Lower lobe of right lung (tissue), 2 donors: ENCODE results near the gene RUVBL1. TPM values are rescaled to one million over a fixed set of nuclear protein-coding genes. Genes with fewer than 3 reads are reported as not detected.

Experiments
- ATAC-seq, 2 donors: fragments of 200-7000 bp; cut with Tn5 transposase; one replicate each; pipeline ENCODE4 v1.9.1; 2020 to 2022; ENCODE audit warnings: mild to moderate bottlenecking in 2 of 2, moderate library complexity in 2 of 2
- DNase-seq: peaks from one replicate; pipeline ENCODE4 v3.0.0-alpha.2; 2020
- H3K27ac ChIP-seq: fragments of 200-600 bp; one replicate; pipeline ENCODE4 v1.8.0; 2022
- H3K27me3 ChIP-seq: fragments of 200-600 bp; one replicate; pipeline ENCODE4 v1.8.0; 2022; ENCODE audit warnings: low read depth
- H3K36me3 ChIP-seq: fragments of 200-600 bp; one replicate; pipeline ENCODE4 v1.8.0; 2022; ENCODE audit warnings: mild to moderate bottlenecking
- H3K4me1 ChIP-seq: fragments of 200-600 bp; one replicate; pipeline ENCODE4 v1.8.0; 2022
- H3K4me3 ChIP-seq: fragments of 200-600 bp; one replicate; pipeline ENCODE4 v1.8.0; 2022; ENCODE audit warnings: mild to moderate bottlenecking
- H3K9me3 ChIP-seq: fragments of 200-600 bp; one replicate; pipeline ENCODE4 v1.8.0; 2022
- intact Hi-C: fragments of 100-400 bp; cut with DNase I; formaldehyde crosslinking; loops from one replicate; pipeline ENCODE4 v1.11.0; 2022
- total RNA-seq: library from RNA; stranded (reverse); fragmentation: NEBNext Ultra II Directional; extraction: Animal tissue kit (Norgen Biotek cat#: 25700); gene quantifications from one replicate; pipeline ENCODE4 v1.2.1, GENCODE V29; 2021
- TF ChIP-seq, protein P1 (sequence below): fragments of 200-600 bp; IDR thresholded peaks from one replicate; pipeline ENCODE4 v1.8.0; 2022; ENCODE audit warnings: antibody characterized with exemption, mild to moderate bottlenecking
- donor health status: DM: no; HTN: yes; CAD: no; lungs with severe emphysema.

The RUVBL1 gene
- total RNA-seq, 1 donor from 2014 or later = 21.4 TPM

- TF ChIP-seq, protein P1, sequence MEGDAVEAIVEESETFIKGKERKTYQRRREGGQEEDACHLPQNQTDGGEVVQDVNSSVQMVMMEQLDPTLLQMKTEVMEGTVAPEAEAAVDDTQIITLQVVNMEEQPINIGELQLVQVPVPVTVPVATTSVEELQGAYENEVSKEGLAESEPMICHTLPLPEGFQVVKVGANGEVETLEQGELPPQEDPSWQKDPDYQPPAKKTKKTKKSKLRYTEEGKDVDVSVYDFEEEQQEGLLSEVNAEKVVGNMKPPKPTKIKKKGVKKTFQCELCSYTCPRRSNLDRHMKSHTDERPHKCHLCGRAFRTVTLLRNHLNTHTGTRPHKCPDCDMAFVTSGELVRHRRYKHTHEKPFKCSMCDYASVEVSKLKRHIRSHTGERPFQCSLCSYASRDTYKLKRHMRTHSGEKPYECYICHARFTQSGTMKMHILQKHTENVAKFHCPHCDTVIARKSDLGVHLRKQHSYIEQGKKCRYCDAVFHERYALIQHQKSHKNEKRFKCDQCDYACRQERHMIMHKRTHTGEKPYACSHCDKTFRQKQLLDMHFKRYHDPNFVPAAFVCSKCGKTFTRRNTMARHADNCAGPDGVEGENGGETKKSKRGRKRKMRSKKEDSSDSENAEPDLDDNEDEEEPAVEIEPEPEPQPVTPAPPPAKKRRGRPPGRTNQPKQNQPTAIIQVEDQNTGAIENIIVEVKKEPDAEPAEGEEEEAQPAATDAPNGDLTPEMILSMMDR = no peak
- no peaks in the 10 kb centered on the region for H3K9me3 ChIP-seq
- no peaks in the 10 kb centered on the region for H3K27me3 ChIP-seq
- DNase-seq = no peak
- no peak overlapping the region for H3K27ac ChIP-seq
- H3K4me3 ChIP-seq = no peak overlapping the region
- no peaks in the 10 kb centered on the region for H3K4me1 ChIP-seq
- intact Hi-C loops = no loop called here
- no peak for ATAC-seq
- peaks cover 39% of the 10 kb centered on the region for H3K36me3 ChIP-seq
Measured at GRCh38 chr3:128089135-128089534, 34.5 kb downstream of the RUVBL1 start.

DNA sequence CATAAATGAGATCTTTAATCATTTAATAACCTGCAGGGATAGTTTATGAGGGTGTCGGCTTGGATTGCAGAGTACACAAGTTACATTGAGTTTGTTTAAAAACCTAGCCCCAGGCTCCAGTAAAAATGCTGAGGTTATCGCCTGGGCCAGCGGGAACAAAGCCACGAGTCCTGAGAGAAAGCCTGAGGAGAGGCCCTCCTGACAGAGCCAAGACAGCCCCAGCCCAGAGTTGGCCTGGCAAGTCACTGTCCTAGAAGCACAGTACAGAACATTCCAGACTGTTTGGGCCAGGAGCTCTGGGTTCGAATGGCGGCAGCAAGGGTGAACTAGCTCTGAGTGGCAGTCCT lies 39.0 kb downstream of the RUVBL1 start:
- no peak for ATAC-seq
- no peaks in the 10 kb centered on the region for H3K27me3 ChIP-seq
- no peak for DNase-seq
- H3K4me1 ChIP-seq = no peaks in the 10 kb centered on the region
- TF ChIP-seq, protein P1 = no peak
- H3K27ac ChIP-seq = no peak overlapping the region
- no peaks in the 10 kb centered on the region for H3K9me3 ChIP-seq
- no peak overlapping the region for H3K4me3 ChIP-seq
- peaks cover 63% of the 10 kb centered on the region for H3K36me3 ChIP-seq
- intact Hi-C loops = no loop called here

DNA sequence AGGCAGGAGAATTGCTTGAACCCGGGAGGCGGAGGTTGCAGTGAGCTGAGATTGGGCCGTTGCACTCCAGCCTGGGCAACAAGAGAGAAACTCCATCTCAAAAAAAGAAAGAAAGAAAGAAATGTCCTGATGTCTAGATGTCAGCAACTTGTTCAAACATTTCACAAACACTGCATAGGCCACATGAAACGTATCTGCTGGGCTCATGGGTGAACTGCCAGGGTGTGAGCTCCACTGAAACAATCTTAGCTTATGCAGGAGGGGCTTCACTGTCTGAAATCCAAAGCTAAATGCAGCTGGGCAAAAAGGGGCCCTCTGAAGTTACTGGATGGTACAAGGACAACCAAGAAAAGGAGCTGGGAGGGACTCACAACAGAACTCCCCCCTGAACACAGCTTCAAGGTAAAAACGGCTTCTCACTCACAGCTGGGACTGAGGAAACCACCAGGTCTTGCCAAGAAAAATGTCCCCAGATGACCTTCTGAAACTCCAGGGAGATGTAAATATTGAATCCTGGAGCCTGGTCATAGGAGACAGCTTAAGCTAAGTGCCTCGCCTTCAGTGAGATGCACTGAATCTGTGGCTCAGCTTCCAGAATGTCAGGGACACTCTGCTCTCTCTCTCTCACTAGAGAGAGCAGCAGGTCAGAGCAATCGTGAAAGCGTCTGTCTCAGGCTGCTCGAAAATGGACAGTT lies 39.5 kb downstream of the RUVBL1 start:
- no peak for DNase-seq
- H3K4me3 ChIP-seq = no peak overlapping the region
- no peaks in the 10 kb centered on the region for H3K9me3 ChIP-seq
- H3K27ac ChIP-seq = no peak overlapping the region
- TF ChIP-seq, protein P1 = no peak
- intact Hi-C loops = no loop called here
- no peaks in the 10 kb centered on the region for H3K27me3 ChIP-seq
- ATAC-seq = no peak
- H3K4me1 ChIP-seq = no peaks in the 10 kb centered on the region
- peaks cover 64% of the 10 kb centered on the region for H3K36me3 ChIP-seq

GRCh38 chr3:128083396-128083795 lies 40.2 kb downstream of the RUVBL1 start:
- intact Hi-C loops = no loop called here
- ATAC-seq (no peak), DNase-seq (no peak)
- Histone ChIP-seq H3K9me3 (no peaks in the 10 kb centered on the region), H3K27ac (no peak overlapping the region), H3K4me3 (no peak overlapping the region), H3K27me3 (no peaks in the 10 kb centered on the region), H3K36me3 (peaks cover 64% of the 10 kb centered on the region), H3K4me1 (no peaks in the 10 kb centered on the region)
- TF ChIP-seq, protein P1 = no peak

- H3K4me1 ChIP-seq = no peaks in the 10 kb centered on the region
- DNase-seq (no peak), ATAC-seq (no peak)
- intact Hi-C loops = no loop called here
- TF ChIP-seq, protein P1 = no peak
- H3K27ac ChIP-seq = no peak overlapping the region
- no peaks in the 10 kb centered on the region for H3K9me3 ChIP-seq
- no peaks in the 10 kb centered on the region for H3K27me3 ChIP-seq
- no peak overlapping the region for H3K4me3 ChIP-seq
- peaks cover 62% of the 10 kb centered on the region for H3K36me3 ChIP-seq
Measured at GRCh38 chr3:128082546-128082945, 41.1 kb downstream of the RUVBL1 start.
